ENCODE results near the gene PRKD1.

Gene PRKD1

DNA sequence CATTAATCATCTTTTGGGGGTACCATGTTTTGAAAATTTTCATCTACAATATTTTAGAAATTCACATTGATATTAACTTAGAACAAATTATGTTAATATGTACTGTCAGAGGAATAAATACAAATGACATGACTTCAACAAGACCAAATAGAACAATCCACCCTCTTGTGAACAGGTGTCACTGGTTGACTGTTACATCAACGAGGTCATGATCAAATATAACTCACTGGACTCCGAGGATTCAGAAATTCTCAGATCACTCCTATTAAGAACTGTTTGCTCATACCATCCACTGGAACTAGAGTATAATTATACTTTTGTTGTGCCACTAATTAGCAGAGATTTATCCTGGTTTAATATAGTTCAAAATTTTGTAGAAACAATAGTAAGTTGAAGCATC lies 318.8 kb downstream of the PRKD1 start:
- H3K9ac ChIP-seq (ENCODE audit: low read depth, low read length, poor library complexity, severe bottlenecking): no peak overlapping the region
- H3K4me1 ChIP-seq (ENCODE audit: insufficient read depth, low read length, poor library complexity, severe bottlenecking): no peaks in the 10 kb centered on the region
- H3F3A ChIP-seq (ENCODE audit: low read depth): no peaks in the 10 kb centered on the region
- H3K36me3 ChIP-seq (ENCODE audit: insufficient read depth, low read length): no peaks in the 10 kb centered on the region
- no peak overlapping the region for H3K4me2 ChIP-seq (ENCODE audit: low read depth, low read length, poor library complexity, severe bottlenecking)
- no peaks in the 10 kb centered on the region for H3K79me2 ChIP-seq (ENCODE audit: insufficient read depth, low read length)
- H3K27me3 ChIP-seq (ENCODE audit: insufficient read depth, low read length, poor library complexity, severe bottlenecking): no peaks in the 10 kb centered on the region
- H3K9me3 ChIP-seq (ENCODE audit: insufficient read depth, low read depth, low read length): no peaks in the 10 kb centered on the region
- H2AFZ ChIP-seq (ENCODE audit: low read length): no peak overlapping the region
- H3K4me3 ChIP-seq (ENCODE audit: low read length, poor library complexity, severe bottlenecking): no peak overlapping the region
- no peaks in the 10 kb centered on the region for H4K20me1 ChIP-seq (ENCODE audit: insufficient read depth, low read length, poor library complexity, severe bottlenecking)
- H3K9me2 ChIP-seq (replicated peaks; ENCODE audit: low read depth, low read length): no peaks in the 10 kb centered on the region
- no peak for TF ChIP-seq EZH2phosphoT487 (IDR thresholded peaks at IDR 0.05; ENCODE audit: borderline replicate concordance)
- TF ChIP-seq, protein P1, sequence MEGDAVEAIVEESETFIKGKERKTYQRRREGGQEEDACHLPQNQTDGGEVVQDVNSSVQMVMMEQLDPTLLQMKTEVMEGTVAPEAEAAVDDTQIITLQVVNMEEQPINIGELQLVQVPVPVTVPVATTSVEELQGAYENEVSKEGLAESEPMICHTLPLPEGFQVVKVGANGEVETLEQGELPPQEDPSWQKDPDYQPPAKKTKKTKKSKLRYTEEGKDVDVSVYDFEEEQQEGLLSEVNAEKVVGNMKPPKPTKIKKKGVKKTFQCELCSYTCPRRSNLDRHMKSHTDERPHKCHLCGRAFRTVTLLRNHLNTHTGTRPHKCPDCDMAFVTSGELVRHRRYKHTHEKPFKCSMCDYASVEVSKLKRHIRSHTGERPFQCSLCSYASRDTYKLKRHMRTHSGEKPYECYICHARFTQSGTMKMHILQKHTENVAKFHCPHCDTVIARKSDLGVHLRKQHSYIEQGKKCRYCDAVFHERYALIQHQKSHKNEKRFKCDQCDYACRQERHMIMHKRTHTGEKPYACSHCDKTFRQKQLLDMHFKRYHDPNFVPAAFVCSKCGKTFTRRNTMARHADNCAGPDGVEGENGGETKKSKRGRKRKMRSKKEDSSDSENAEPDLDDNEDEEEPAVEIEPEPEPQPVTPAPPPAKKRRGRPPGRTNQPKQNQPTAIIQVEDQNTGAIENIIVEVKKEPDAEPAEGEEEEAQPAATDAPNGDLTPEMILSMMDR (conservative IDR thresholded peaks at IDR 0.05; ENCODE audit: low read length): no peak

DNA sequence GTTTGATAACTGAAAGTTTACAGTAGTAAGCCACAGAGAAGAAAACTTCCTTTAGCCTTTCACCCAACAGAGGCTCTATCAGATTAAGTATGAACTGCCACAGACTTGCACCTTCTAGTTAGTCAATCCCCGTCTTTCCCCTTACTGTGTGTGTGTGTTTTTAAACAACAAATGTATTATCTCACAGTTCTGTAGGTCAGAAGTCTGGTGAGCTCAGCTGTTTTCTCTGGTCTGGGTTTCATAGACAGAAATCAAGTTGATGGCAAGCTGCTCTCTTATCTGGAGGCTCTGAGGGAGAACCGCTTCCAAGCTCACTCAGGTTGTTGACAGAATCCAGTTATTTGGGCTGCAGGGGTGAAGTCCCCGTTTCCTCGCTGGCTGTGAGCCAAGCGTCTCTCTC lies 320.5 kb downstream of the PRKD1 start:
- Histone ChIP-seq H3K4me1 (ENCODE audit: insufficient read depth, low read length, poor library complexity, severe bottlenecking) (no peaks in the 10 kb centered on the region), H3K27me3 (ENCODE audit: insufficient read depth, low read length, poor library complexity, severe bottlenecking) (no peaks in the 10 kb centered on the region), H3K9me2 (replicated peaks; ENCODE audit: low read depth, low read length) (no peaks in the 10 kb centered on the region), H2AFZ (ENCODE audit: low read length) (no peak overlapping the region), H3F3A (ENCODE audit: low read depth) (no peaks in the 10 kb centered on the region), H3K79me2 (ENCODE audit: insufficient read depth, low read length) (no peaks in the 10 kb centered on the region), H3K36me3 (ENCODE audit: insufficient read depth, low read length) (no peaks in the 10 kb centered on the region), H3K9me3 (ENCODE audit: insufficient read depth, low read depth, low read length) (no peaks in the 10 kb centered on the region), H3K4me3 (ENCODE audit: low read length, poor library complexity, severe bottlenecking) (no peak overlapping the region), H4K20me1 (ENCODE audit: insufficient read depth, low read length, poor library complexity, severe bottlenecking) (no peaks in the 10 kb centered on the region), H3K9ac (ENCODE audit: low read depth, low read length, poor library complexity, severe bottlenecking) (no peak overlapping the region), H3K4me2 (ENCODE audit: low read depth, low read length, poor library complexity, severe bottlenecking) (no peak overlapping the region)
- TF ChIP-seq, protein P1 (conservative IDR thresholded peaks at IDR 0.05; ENCODE audit: low read length): no peak
- no peak for TF ChIP-seq EZH2phosphoT487 (IDR thresholded peaks at IDR 0.05; ENCODE audit: borderline replicate concordance)

DNA sequence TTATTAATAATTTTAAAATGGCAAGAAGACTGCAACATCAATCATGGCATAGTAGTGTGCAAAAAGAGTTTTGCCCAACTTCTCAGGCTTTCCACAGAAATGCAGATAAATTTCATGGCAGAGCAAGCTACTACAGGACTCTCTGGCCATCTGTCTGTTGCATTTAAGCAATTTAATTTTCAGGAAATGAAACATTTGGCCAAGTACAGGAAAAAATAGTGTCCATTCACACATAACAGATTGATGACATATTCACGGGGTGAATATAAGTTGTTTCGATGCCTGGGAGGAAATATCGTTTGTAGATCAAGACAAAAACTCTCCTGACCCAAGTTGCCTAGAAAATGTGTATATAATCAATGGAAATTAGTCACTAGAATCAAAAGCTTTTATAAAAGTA lies 324.0 kb downstream of the PRKD1 start:
- no peaks in the 10 kb centered on the region for H3K36me3 ChIP-seq (ENCODE audit: insufficient read depth, low read length)
- TF ChIP-seq EZH2phosphoT487 (IDR thresholded peaks at IDR 0.05; ENCODE audit: borderline replicate concordance): no peak
- TF ChIP-seq, protein P1 (conservative IDR thresholded peaks at IDR 0.05; ENCODE audit: low read length): no peak
- no peaks in the 10 kb centered on the region for H4K20me1 ChIP-seq (ENCODE audit: insufficient read depth, low read length, poor library complexity, severe bottlenecking)
- no peaks in the 10 kb centered on the region for H3K79me2 ChIP-seq (ENCODE audit: insufficient read depth, low read length)
- H3K9me3 ChIP-seq (ENCODE audit: insufficient read depth, low read depth, low read length): no peaks in the 10 kb centered on the region
- no peak overlapping the region for H3K4me2 ChIP-seq (ENCODE audit: low read depth, low read length, poor library complexity, severe bottlenecking)
- no peaks in the 10 kb centered on the region for H3F3A ChIP-seq (ENCODE audit: low read depth)
- no peak overlapping the region for H2AFZ ChIP-seq (ENCODE audit: low read length)
- no peak overlapping the region for H3K4me3 ChIP-seq (ENCODE audit: low read length, poor library complexity, severe bottlenecking)
- H3K27me3 ChIP-seq (ENCODE audit: insufficient read depth, low read length, poor library complexity, severe bottlenecking): no peaks in the 10 kb centered on the region
- H3K4me1 ChIP-seq (ENCODE audit: insufficient read depth, low read length, poor library complexity, severe bottlenecking): no peaks in the 10 kb centered on the region
- no peak overlapping the region for H3K9ac ChIP-seq (ENCODE audit: low read depth, low read length, poor library complexity, severe bottlenecking)
- H3K9me2 ChIP-seq (replicated peaks; ENCODE audit: low read depth, low read length): no peaks in the 10 kb centered on the region
